ENCODE data around the gene PAQR4. TPM values are rescaled to one million over a fixed set of nuclear protein-coding genes. Genes with fewer than 3 reads are reported as not detected.
A peak's percentile ranks its signal among the peaks of the same experiment; 100 is the strongest.

The PAQR4 gene
- total and polyA plus RNA-seq, 2 of the 13 experiments (the other 11 are each of a cell fraction or from before 2014, with no cell fraction given): 15.9 to 24.8 TPM

- TF ChIP-seq ARID4A (CRISPR knock-in tag; IDR thresholded peaks at IDR 0.05; ENCODE audit: borderline replicate concordance): peak; percentile 81; the same call in 1 of the 2 replicates
- TF ChIP-seq RBFOX2 (IDR thresholded peaks at IDR 0.05; ENCODE audit: low read depth, low read length): peak; percentile 53
- TF ChIP-seq ZXDC (CRISPR knock-in tag; IDR thresholded peaks at IDR 0.05): peak; percentile 100
- peak; percentile 80 for TF ChIP-seq ZNF687 (CRISPR knock-in tag; IDR thresholded peaks at IDR 0.05)
- peak; percentile 44; the same call in 1 of the 2 replicates for TF ChIP-seq MXD4 (CRISPR knock-in tag; IDR thresholded peaks at IDR 0.05)
- TF ChIP-seq ARNT (IDR thresholded peaks at IDR 0.05): no peak
- TF ChIP-seq MEF2D (CRISPR knock-in tag; IDR thresholded peaks at IDR 0.05): peak; percentile 57; the same call in 1 of the 2 replicates
- TF ChIP-seq ISL2 (CRISPR knock-in tag; IDR thresholded peaks at IDR 0.05): no peak; the same call in 1 of the 2 replicates
- no peak for TF ChIP-seq NBN (conservative IDR thresholded peaks at IDR 0.05)
- peak; percentile 63 for TF ChIP-seq FOSL2 (CRISPR knock-in tag; IDR thresholded peaks at IDR 0.05)
- no peak for TF ChIP-seq LRRFIP1 (CRISPR knock-in tag; conservative IDR thresholded peaks at IDR 0.05)
- TF ChIP-seq ZNF335 (CRISPR knock-in tag; IDR thresholded peaks at IDR 0.05): 0 out of 2 replicates have a peak, but pooled peaks have one; percentile 29
- no peak for TF ChIP-seq ZFAT (CRISPR knock-in tag; conservative IDR thresholded peaks at IDR 0.05)
These were observed 34.6 kb downstream of the PAQR4 start (continued) for GRCh38 chr16:3003582-3004270.
